ENCODE measurements around the gene DNAJB13. TPM values are rescaled to one million over a fixed set of nuclear protein-coding genes. Genes with fewer than 3 reads are reported as not detected.
"Not testable (repeated sequence)": the region's sequence is repeated elsewhere in the genome, so short reads cannot be mapped to it uniquely, and the experiment has no call there.

Gene DNAJB13
- total RNA-seq, 4 donors from 2014 or later = not detected

DNA sequence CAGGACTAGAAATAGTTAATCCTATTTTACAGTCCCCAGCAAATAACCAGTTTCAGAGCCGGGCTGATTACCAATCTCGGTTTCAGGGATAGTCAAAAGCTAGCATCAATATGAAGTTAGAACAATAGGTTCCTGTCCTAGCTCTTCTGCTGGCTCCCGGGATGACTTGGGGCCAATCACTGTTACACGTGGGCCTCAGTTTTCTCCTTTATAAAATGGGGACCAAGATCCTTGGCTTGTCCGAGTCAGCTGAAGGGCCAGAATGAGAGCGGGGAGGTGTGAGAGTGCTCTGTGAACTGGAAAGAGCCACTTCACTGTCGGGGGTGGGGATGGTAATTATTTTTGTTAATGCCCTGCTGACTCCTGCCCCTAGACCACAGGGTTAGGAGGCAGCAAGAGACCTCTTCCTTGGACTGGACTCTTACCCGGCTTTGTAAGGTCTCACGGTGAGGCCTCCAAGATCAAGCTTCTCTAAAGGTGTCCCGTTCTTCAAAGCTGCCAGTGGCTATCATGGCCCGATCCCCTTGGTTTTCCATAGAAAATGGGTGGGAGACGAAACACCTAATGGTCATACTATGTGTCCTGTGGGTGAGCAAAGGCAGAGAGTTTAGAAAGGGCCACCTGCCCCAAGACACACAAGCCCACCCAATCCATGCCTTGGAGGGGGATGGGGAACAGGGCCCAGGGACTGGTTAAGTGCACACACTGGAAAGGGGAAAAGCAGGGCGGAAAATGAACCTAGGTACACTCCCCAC is 30.4 kb downstream of the DNAJB13 start:
- ATAC-seq = no peak
- peaks cover 0 to 25% (median 0%) of the 10 kb centered on the region in 3 donors for H3K4me1 ChIP-seq
- TF ChIP-seq POLR2AphosphoS5 (IDR thresholded peaks at IDR 0.05) (no peak), POLR2A (IDR thresholded peaks at IDR 0.05) (no peak), CTCF (IDR thresholded peaks at IDR 0.05) (no peak), EP300 (IDR thresholded peaks at IDR 0.05) (no peak)
- WGBS, 2 donors (ENCODE audit: low coverage in 1 of 2) = 88 to 90% methylated on average over 8 to 10 of the region's 13 CpGs
- H3K36me3 ChIP-seq = peaks cover 0 to 24% of the 10 kb centered on the region in 2 donors
- no peaks in the 10 kb centered on the region for H3K27me3 ChIP-seq
- H3K4me3 ChIP-seq = peak overlapping the region in 1 of 2 donors; percentile 65
- no peaks in the 10 kb centered on the region for H3K9me3 ChIP-seq
- peak overlapping the region in 3 of 4 donors; percentile 37 to 92 (median 88) for H3K27ac ChIP-seq

- Histone ChIP-seq H3K27ac (peak within 1 kb of the TSS; percentile 36 to 94 (median 90)), H3K36me3 (peaks cover 0 to 12% of the 10 kb centered on the region in 2 donors), H3K9me3 (no peaks in the 10 kb centered on the region), H3K4me3 (peak within 1 kb of the TSS; percentile 33 to 65), H3K4me1 (peaks cover 0 to 25% (median 0%) of the 10 kb centered on the region in 3 donors), H3K27me3 (no peaks in the 10 kb centered on the region)
- 4 to 5% methylated on average over 7 to 12 of the region's 43 CpGs for WGBS, 2 donors (ENCODE audit: low coverage in 1 of 2)
- TF ChIP-seq CTCF (IDR thresholded peaks at IDR 0.05) (no peak), EP300 (IDR thresholded peaks at IDR 0.05) (no peak), POLR2A (IDR thresholded peaks at IDR 0.05) (no peak), POLR2AphosphoS5 (IDR thresholded peaks at IDR 0.05) (no peak)
- ATAC-seq = peak; percentile 89
Observed at GRCh38 chr11:73982595-73982989, 31.8 kb downstream of the DNAJB13 start, which contains the start of gene UCP2. Gene UCP2, minus strand, starts transcription at chr11:73982843. Its CDS starts 4,465 bp downstream, at chr11:73978378.

- peak overlapping the region; percentile 36 to 94 (median 90) for H3K27ac ChIP-seq
- ATAC-seq = peak; percentile 93
- 0% methylated on average over 6 to 9 of the region's 56 CpGs for WGBS, 2 donors (ENCODE audit: low coverage in 1 of 2)
- no peaks in the 10 kb centered on the region for H3K9me3 ChIP-seq
- H3K4me1 ChIP-seq = peaks cover 0 to 25% (median 0%) of the 10 kb centered on the region in 3 donors
- H3K36me3 ChIP-seq = peaks cover 0 to 6% of the 10 kb centered on the region in 2 donors
- TF ChIP-seq POLR2AphosphoS5 (IDR thresholded peaks at IDR 0.05) (peak; percentile 47), POLR2A (IDR thresholded peaks at IDR 0.05) (peak; percentile 48 to 62), CTCF (IDR thresholded peaks at IDR 0.05) (peak in 1 of 4 experiments; percentile 14), EP300 (IDR thresholded peaks at IDR 0.05) (no peak)
- peak overlapping the region; percentile 33 to 65 for H3K4me3 ChIP-seq
- no peaks in the 10 kb centered on the region for H3K27me3 ChIP-seq
Observed at GRCh38 chr11:73982990-73983740, 32.3 kb downstream of the DNAJB13 start.

DNA sequence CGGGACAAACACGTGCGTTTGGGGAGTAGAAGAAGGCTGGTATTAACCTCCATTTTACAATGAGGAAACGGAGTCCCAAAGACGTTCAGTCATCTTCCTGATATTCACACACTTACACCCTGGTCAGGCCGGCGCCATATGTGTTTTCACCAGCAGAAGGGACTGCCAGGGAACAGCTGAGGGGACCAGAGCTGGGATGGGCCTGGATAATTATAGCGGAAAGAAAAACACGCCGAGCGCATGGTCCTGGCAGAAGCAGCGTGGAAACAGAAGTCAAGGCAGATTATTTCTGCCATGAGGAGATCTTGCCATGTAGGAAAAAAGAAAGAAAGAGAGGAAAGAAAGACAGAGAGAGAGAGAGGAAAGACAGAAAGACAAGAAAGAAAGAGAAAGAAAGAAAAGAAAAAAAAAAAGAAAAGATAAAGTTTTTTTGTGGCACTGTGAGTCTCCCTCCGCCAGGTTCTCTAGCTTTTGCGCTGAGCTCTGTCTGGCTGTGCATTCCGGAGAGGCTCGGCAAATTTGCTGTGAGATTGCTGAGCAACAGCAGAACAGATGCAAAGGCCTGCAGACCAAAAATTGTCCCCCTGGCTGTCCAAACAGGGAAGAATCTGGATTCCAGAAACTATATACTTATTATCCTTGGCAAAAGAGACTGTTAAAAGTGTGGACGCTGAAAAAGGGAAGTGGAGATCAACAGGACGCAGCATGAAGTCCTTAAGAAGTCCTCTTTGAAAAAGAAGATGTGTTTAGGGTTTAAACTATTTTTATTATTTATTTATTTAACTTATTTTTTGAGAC is 33.1 kb downstream of the DNAJB13 start:
- Histone ChIP-seq H3K9me3 (no peaks in the 10 kb centered on the region), H3K27ac (peak overlapping the region; percentile 31 to 94 (median 90)), H3K4me3 (peak overlapping the region; percentile 33 to 65), H3K4me1 (peaks cover 0 to 25% (median 0%) of the 10 kb centered on the region in 3 donors), H3K36me3 (no peaks in the 10 kb centered on the region), H3K27me3 (no peaks in the 10 kb centered on the region)
- TF ChIP-seq POLR2A (IDR thresholded peaks at IDR 0.05) = no peak
- TF ChIP-seq EP300 (IDR thresholded peaks at IDR 0.05) = no peak
- TF ChIP-seq POLR2AphosphoS5 (IDR thresholded peaks at IDR 0.05) = no peak
- TF ChIP-seq CTCF (IDR thresholded peaks at IDR 0.05) = no peak
- no peak for ATAC-seq
- 62 to 74% methylated on average over 7 to 15 of the region's 18 CpGs for WGBS, 2 donors (ENCODE audit: low coverage in 1 of 2)

DNA sequence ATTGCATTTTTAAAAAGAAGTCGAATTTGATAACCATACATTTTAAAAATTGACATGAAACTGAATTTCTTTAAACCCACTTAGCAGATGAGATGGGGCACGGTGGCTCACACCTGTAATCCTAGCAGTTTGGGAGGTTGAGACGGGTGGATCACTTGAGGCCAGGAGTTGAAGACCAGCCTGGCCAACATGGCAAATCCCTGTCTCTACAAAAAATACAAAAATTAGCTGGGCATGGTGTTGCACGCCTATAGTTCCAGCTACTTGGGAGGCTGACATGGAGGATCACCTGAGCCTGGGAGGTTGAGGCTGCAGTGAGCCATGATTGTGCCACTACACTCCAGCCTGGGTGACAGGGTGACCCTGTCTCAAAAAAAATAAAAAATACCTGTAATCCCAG is 34.8 kb downstream of the DNAJB13 start:
- not testable (repeated sequence) for H3K4me3 ChIP-seq, H3K27me3 ChIP-seq, H3K36me3 ChIP-seq, H3K27ac ChIP-seq, H3K9me3 ChIP-seq, ATAC-seq
- 90 to 100% methylated on average over 2 to 4 of the region's 4 CpGs for WGBS, 2 donors (ENCODE audit: low coverage in 1 of 2)
- peaks cover 0 to 25% (median 0%) of the 10 kb centered on the region in 3 donors for H3K4me1 ChIP-seq

Measured in gastroesophageal sphincter (tissue), 4 donors.